Iris pigment epithelial cell (primary cell): ENCODE data around the gene DOCK8.

Experiments
- DNase-seq: peaks from one replicate; pipeline ENCODE4 v3.0.0-alpha.2; 2011; ENCODE audit warnings: low read depth

DOCK8 gene

GRCh38 chr9:414595-414994 is 199.9 kb downstream of the DOCK8 start:
- DNase-seq = no peak

DNA sequence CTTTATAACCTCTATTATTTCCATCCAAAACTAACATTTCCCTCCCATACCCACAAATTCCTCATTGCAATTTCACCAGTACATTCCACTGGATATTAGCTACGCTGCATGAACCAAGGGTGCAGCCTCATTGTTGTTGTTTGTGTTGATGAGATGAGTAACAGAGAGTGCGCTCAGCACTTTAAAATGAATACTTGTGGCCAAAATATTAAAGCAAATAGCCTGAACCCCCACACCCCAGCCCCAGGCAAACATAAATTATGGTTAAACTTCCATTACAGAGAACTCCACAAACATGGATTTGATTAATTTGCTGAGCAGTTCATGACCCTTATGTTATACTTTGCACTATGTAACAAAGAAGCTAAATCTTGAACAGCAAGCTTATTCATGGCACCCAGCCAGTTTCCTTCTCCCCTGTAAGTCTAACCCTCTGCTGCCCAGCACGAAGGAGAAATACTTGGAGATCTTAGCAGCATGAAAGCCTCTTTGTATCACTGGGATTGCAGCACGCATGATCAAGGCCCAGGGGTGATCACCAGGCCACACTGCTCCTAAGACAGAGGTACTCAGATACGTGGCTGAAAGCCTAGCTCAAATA is 205.0 kb downstream of the DOCK8 start:
- peak; percentile 57 for DNase-seq

DNA sequence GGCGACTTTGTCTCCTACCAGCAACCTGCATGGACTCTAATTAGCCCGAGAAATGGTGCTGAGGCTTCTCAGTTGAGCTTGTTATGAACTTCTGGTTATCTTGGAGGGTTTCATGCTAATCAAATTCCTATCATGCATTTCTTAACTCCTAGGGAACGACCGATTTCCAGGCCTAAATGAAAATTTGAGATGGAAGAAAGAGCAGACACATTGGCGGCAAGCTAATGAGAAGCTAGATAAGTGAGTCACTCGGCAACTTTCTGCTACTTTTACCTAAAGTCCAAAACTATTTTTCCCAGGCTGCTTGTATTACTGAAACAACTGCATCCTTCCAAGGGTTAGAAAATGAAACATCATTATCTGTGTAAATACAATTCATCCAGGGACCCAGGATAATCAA is 207.2 kb downstream of the DOCK8 start:
- no peak for DNase-seq

DNA sequence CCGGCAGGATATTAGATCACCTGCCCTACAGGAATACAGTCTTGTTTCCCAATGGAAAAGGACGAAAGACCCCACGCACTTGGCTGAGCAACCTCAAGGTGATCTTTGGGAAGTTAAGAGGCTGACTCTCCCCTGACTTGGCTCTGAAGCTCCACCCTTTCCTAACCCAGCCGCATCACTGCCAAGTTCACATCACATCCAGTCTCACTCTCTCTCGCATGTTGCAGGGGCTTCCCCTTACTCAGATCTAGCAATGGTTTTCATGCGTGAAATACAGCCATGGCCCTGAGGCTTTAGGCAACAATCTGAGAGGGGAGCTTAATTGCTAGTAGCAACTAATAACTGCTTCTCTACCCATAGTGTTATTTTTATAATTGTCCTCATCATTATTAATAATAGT is 211.6 kb downstream of the DOCK8 start:
- no peak for DNase-seq

GRCh38 chr9:426976-427375 is 212.3 kb downstream of the DOCK8 start:
- no peak for DNase-seq

GRCh38 chr9:431701-432100 is 217.0 kb downstream of the DOCK8 start:
- no peak for DNase-seq

- DNase-seq = no peak
Observed at GRCh38 chr9:436482-436881, 221.8 kb downstream of the DOCK8 start.

DNA sequence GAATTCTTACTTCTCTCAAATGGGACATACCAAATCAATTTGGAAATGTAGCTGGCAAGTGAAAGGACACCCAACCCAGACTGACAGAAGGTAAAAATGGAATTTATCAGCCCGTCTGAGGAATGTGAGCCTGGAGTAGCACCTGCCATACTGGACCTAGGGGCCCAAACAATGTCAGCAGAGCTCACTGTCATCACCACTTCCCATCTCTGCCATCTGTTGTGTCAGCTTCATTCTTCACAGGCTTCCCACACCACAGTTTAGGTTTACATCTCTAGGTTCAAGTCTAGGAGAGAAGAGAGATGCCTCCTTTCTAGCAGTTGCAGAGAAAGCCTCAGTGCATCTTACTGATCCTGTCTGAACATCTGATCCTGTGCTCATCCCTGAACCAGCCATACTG is 222.4 kb downstream of the DOCK8 start:
- DNase-seq = no peak

GRCh38 chr9:437574-438001 is 222.9 kb downstream of the DOCK8 start:
- peak; percentile 88 for DNase-seq

DNA sequence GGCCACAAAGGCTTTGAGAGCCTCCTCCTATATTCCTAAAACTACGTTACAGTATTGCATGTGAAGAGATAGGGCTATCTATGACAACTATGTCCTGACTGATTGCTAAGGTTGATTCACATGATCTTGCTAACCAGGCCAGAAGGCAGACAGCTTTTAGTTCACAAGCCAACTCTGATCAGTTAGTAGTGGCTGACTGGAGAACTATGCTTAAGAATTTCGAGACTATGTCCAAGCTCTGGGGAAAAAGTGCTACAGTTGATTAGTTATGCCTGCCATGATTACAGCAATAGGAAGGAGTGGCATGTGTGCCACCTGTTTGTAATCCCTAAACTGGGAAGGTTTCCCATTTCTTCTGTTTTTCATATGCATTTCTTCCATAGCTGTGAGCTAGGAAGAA is 223.4 kb downstream of the DOCK8 start:
- peak; percentile 64 for DNase-seq

- peak; percentile 48 for DNase-seq
Observed at GRCh38 chr9:438961-439768, 224.5 kb downstream of the DOCK8 start.

GRCh38 chr9:441126-441525 is 226.5 kb downstream of the DOCK8 start:
- DNase-seq = no peak

DNA sequence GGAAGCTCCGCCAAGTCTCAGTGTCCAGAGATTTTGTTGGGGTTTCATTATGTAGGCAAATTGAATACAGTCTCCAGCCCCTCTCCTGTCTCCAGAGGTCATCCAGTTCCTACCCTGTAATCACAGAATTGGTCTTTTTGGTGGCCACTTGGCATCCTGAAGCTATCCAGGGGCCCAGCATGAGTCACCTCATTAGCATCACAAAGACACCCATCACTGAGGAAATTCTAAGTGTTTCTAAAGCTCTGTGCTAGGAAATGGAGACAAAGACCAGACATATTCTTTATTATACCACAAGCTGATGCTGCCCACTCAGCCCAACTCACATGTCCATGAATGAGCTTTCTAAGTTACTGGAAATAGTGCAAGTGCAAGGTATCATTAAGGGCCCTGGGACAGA is 229.9 kb downstream of the DOCK8 start:
- no peak for DNase-seq

- peak; percentile 72 for DNase-seq
Observed at GRCh38 chr9:445033-445432, 230.4 kb downstream of the DOCK8 start.

GRCh38 chr9:446074-446699 is 231.5 kb downstream of the DOCK8 start:
- DNase-seq = no peak

DNA sequence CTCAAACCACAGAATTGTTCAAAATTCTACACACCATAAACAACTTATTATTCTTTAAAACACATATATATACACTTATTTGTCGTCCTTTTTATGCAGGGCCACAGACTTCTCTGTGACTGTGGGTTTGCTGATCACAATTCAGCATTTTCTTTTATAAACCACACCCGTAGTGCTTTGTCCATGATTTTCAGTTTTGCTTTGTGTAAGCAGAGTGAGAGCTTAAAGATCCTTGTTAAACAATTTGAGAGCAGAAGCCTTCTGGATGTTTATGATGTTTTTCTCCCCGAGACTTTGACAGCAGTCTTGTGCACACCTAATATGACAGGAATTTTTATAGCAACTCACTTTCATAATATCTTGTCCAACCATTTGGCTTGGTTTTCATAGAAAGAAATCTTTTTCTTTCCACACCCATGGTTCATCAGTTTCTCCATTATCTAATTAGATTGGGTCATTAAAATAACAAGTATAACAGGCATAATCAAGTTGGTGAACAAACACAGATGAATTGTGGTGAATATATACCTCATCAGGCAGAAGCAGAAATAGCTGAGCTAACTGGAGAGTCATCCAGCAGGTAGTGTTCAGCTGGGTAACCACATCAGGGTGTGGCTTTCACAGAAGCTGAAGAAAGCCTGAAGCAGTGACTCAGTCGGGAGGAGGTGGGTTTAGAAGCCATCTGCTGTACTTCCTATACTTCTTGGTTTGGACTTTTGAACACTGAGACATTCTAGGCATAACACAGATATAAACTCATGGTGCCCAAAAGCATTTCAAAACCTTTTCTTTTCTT is 232.8 kb downstream of the DOCK8 start:
- peak; percentile 77 for DNase-seq

DNA sequence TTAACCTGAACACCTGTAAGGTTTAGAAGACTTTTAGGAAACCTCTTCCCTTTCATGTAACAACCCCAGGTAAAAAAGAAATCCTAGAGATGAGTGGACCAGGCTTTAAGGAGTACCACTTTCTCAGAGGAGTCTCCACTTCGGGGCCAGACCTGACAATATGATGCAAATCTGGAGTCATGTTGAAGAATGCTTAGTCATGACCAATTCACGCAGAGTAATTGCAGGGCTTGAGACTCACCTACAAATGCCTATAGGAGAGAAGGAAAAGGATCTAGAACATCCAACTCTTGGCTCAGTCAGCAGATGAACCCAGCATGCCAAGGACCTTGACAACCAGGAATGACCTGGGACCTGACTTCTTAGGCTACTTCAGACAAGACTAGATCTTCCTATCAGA is 235.4 kb downstream of the DOCK8 start:
- DNase-seq = no peak

- DNase-seq = no peak
Observed at GRCh38 chr9:450561-450960, 235.9 kb downstream of the DOCK8 start.

DNA sequence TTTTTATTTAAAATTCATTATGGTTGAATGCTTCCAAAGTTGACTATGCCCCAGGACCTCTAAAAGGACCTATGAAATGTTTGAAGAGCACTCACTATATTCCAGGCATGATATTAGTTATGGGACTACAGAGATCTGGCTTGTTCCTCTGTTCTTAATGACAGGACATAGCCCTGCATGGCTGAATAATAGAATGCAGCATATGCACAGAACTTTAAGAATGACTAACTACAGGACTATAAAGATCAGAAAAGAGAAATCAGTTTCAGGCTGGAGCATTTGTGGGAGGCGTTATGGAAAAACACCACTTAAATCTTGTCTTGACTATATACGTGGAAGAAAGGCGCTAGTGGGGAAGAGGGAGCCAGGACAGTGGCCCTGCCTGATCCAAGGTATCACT is 239.2 kb downstream of the DOCK8 start:
- DNase-seq = no peak

DNA sequence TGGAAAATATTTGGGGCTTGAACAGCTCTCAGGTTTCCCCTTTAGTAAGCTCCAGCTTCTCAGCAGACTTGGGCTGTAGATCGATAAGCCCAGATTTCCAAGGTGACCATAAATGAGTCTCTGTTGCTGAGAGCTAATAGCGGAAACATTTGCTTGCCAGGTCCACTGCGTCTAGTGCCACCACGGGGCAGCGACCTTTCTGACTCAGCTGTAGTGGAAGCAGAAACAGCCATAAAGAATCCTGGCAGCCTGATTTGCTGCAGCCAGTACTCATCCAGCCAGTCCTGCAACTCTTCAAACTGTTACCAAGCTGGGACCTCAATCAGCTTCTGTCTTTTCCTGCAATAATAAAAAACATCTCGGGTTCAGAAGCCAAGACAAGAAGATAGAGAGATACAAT is 241.7 kb downstream of the DOCK8 start:
- no peak for DNase-seq

DNA sequence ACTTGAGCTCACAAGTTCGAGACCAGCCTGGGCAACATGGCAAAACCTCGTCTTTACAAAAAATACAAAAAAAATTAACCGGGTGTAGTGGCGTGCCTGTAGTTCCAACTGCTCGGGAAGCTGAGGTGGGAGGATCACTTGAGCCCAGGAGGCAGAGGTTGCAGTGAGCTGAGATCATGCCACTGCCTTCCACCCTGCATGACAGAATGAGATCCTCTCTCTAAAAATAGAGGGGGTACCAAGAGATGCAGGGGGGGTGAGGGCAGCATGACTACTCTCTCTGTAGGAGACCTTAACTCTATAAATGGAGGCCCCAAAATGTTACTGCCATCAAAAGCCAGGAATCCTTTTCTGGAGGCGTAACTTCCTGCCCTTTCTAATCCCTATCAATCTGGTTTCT is 243.9 kb downstream of the DOCK8 start:
- no peak for DNase-seq
